CD14-positive monocyte (primary cell): Measurements from ENCODE around the gene TADA2A. TPM values are rescaled to one million over a fixed set of nuclear protein-coding genes. Genes with fewer than 3 reads are reported as not detected.

Experiments used
- DNase-seq, 3 donors: peaks; one replicate each; pipeline ENCODE4 v3.0.0-alpha.2; 2011 to 2022
- H2AFZ ChIP-seq: 2 replicates; pipeline ENCODE4 v1.6.0; 2012; ENCODE audit warnings: mild to moderate bottlenecking, low read depth, low read length, inconsistent platforms; ENCODE audit not compliant: insufficient read depth, poor library complexity, severe bottlenecking
- H3K27ac ChIP-seq, 2 donors: 1 replicate in 1 of 2; 2 replicates in 1 of 2; pipeline ENCODE4 v1.5.1; 2012 to 2013; ENCODE audit warnings: low read length in 2 of 2, control low read depth in 1 of 2, inconsistent platforms in 1 of 2, low read depth in 1 of 2, mild to moderate bottlenecking in 1 of 2
- H3K27me3 ChIP-seq, 2 donors: one replicate each; pipeline versions ENCODE4 v1.6.0 to v1.6.1; 2011 to 2013; ENCODE audit warnings: low read length in 2 of 2; ENCODE audit not compliant: control insufficient read depth in 2 of 2, insufficient read depth in 2 of 2
- H3K36me3 ChIP-seq, 2 donors: replicated peaks in 1 of 2; 1 replicate in 1 of 2; 2 replicates in 1 of 2; pipeline versions ENCODE4 v1.5.1 to v1.6.1; 2012 to 2013; ENCODE audit warnings: low read length in 2 of 2, control low read depth in 1 of 2, inconsistent platforms in 1 of 2, mild to moderate bottlenecking in 1 of 2; ENCODE audit not compliant: insufficient read depth in 2 of 2, control insufficient read depth in 1 of 2
- H3K4me1 ChIP-seq, 2 donors: 1 replicate in 1 of 2; 2 replicates in 1 of 2; pipeline versions ENCODE4 v1.5.1 to v1.6.1; 2012 to 2013; ENCODE audit warnings: low read length in 2 of 2, control low read depth in 1 of 2, inconsistent platforms in 1 of 2, mild to moderate bottlenecking in 1 of 2, moderate library complexity in 1 of 2; ENCODE audit not compliant: insufficient read depth in 2 of 2, control insufficient read depth in 1 of 2
- H3K4me2 ChIP-seq: replicated peaks from 2 replicates; pipeline ENCODE3; 2012; ENCODE audit warnings: low read length, moderate library complexity, mild to moderate bottlenecking; ENCODE audit not compliant: poor library complexity, severe bottlenecking; ENCODE audit errors: extremely low read depth
- H3K4me3 ChIP-seq, 3 experiments: fragments of 200-600 bp in 1 of 3; sonication (generic) in 1 of 3; replicated peaks in 1 of 3; 1 replicate in 2 of 3; 2 replicates in 1 of 3; pipeline ENCODE4 v1.5.1; 2011 to 2013; ENCODE audit warnings: low read length in 3 of 3, mild to moderate bottlenecking in 3 of 3, control low read depth in 2 of 3, low read depth in 2 of 3, inconsistent platforms in 1 of 3, moderate library complexity in 1 of 3
- H3K79me2 ChIP-seq: 2 replicates; pipeline ENCODE4 v1.6.0; 2012; ENCODE audit warnings: mild to moderate bottlenecking, control low read depth, inconsistent platforms, low read length, moderate library complexity; ENCODE audit not compliant: insufficient read depth
- H3K9ac ChIP-seq: 2 replicates; pipeline ENCODE4 v1.6.0; 2017; ENCODE audit warnings: low read length, mild to moderate bottlenecking; ENCODE audit not compliant: insufficient read depth, poor library complexity, severe bottlenecking
- H3K9me3 ChIP-seq, 2 donors: replicated peaks in 1 of 2; 1 replicate in 1 of 2; 2 replicates in 1 of 2; pipeline versions ENCODE4 v1.5.1 to v1.6.1; 2012 to 2013; ENCODE audit warnings: low read length in 2 of 2, control low read depth in 1 of 2; ENCODE audit not compliant: control insufficient read depth in 1 of 2, insufficient read depth in 1 of 2
- H4K20me1 ChIP-seq: 2 replicates; pipeline ENCODE4 v1.6.0; 2012; ENCODE audit warnings: mild to moderate bottlenecking, low read length, control low read depth, moderate library complexity; ENCODE audit not compliant: insufficient read depth
- H3K27ac Mint-ChIP-seq, 7 donors: one replicate each; pipeline ENCODE4 v1.8.0; 2020; ENCODE audit warnings: mild to moderate bottlenecking in 7 of 7, mixed read lengths in 7 of 7, moderate library complexity in 6 of 7, inconsistent platforms in 2 of 7
- H3K27me3 Mint-ChIP-seq, 3 donors: one replicate each; pipeline ENCODE4 v1.8.0; 2021 to 2022; ENCODE audit warnings: low read depth in 3 of 3, mild to moderate bottlenecking in 3 of 3, mixed read lengths in 3 of 3, moderate library complexity in 3 of 3, inconsistent platforms in 1 of 3
- H3K36me3 Mint-ChIP-seq, 2 donors: one replicate each; pipeline ENCODE4 v1.8.0; 2020; ENCODE audit warnings: mixed read lengths in 2 of 2, inconsistent platforms in 1 of 2, mild to moderate bottlenecking in 1 of 2
- H3K4me1 Mint-ChIP-seq: one replicate; pipeline ENCODE4 v1.8.0; 2020; ENCODE audit warnings: mild to moderate bottlenecking, mixed read lengths
- H3K4me3 Mint-ChIP-seq, 2 donors: one replicate each; pipeline ENCODE4 v1.8.0; 2020; ENCODE audit warnings: mild to moderate bottlenecking in 2 of 2, mixed read lengths in 2 of 2, moderate library complexity in 1 of 2
- H3K9me3 Mint-ChIP-seq, 7 donors: one replicate each; pipeline ENCODE4 v1.8.0; 2020 to 2022; ENCODE audit warnings: mixed read lengths in 7 of 7, mild to moderate bottlenecking in 6 of 7, moderate library complexity in 6 of 7, inconsistent platforms in 2 of 7
- CTCF ChIP-seq: fragments of 200-600 bp; IDR thresholded peaks from one replicate; pipeline ENCODE4 v1.8.0; 2022; ENCODE audit warnings: antibody characterized with exemption, mild to moderate bottlenecking
- WGBS: methylation state at CpG from one replicate; pipeline ENCODE4 v1.1.5; 2013; ENCODE audit warnings: missing lambda C conversion rate; ENCODE audit not compliant: insufficient coverage; 5-methylcytosine and 5-hydroxymethylcytosine counted together
- intact Hi-C, 2 donors: fragments of 100-400 bp; cut with micrococcal nuclease; formaldehyde crosslinking; loops; one replicate each; pipeline versions ENCODE4 v1.15.0 to v1.15.1; 2023
- polyA plus RNA-seq, 3 donors: library from polyadenylated mRNA; depleted of rRNA in 1 of 3; unstranded in 2 of 3; stranded (reverse) in 1 of 3; fragments of 300-500 nt in 2 of 3; fragments of >200 nt in 1 of 3; fragmentation: Illumina TruSeq in 2 of 3; gene quantifications; 1 replicate in 2 of 3; 2 replicates in 1 of 3; pipeline ENCODE4 v1.2.3, GENCODE V29; 2012 to 2021

Gene TADA2A
- polyA plus RNA-seq, 3 donors: 2.9 to 8.2 (median 4.3) TPM

GRCh38 chr17:37492167-37492566 is 85.5 kb downstream of the TADA2A start:
- H3K9ac ChIP-seq: no peak overlapping the region
- no CpG with 5 or more reads among the region's 4 CpGs for WGBS

GRCh38 chr17:37493249-37494027 is 86.8 kb downstream of the TADA2A start:
- peaks cover 0 to 4% of the 10 kb centered on the region in 2 donors for H3K36me3 Mint-ChIP-seq
- H3K4me2 ChIP-seq: no peak overlapping the region
- no peak overlapping the region for H3K27ac ChIP-seq
- no peak overlapping the region for H3K4me3 ChIP-seq
- DNase-seq: no peak
- H4K20me1 ChIP-seq: no peaks in the 10 kb centered on the region
- peaks cover 0 to 29% of the 10 kb centered on the region in 2 donors for H3K27me3 ChIP-seq
- H3K4me3 Mint-ChIP-seq: no peak overlapping the region
- peaks cover 21 to 26% (median 21%) of the 10 kb centered on the region in 3 donors for H3K27me3 Mint-ChIP-seq
- intact Hi-C loops: no loop called here
- H3K9me3 Mint-ChIP-seq: peaks cover 0 to 5% (median 0%) of the 10 kb centered on the region in 7 donors
- no peak for TF ChIP-seq CTCF
- H3K4me1 ChIP-seq: peaks cover 17 to 28% of the 10 kb centered on the region in 2 donors
- H3K4me1 Mint-ChIP-seq: peaks cover 25% of the 10 kb centered on the region
- H3K36me3 ChIP-seq: no peaks in the 10 kb centered on the region
- H3K9me3 ChIP-seq: no peaks in the 10 kb centered on the region
- no peak overlapping the region for H3K9ac ChIP-seq
- no peak overlapping the region for H3K27ac Mint-ChIP-seq
- H3K79me2 ChIP-seq: no peaks in the 10 kb centered on the region
- no CpG with 5 or more reads among the region's 2 CpGs for WGBS
- no peak overlapping the region for H2AFZ ChIP-seq

More at GRCh38 chr17:37492167-37492566, 85.5 kb downstream of the TADA2A start:
- Histone ChIP-seq H3K79me2 (no peaks in the 10 kb centered on the region), H3K4me3 (no peak overlapping the region), H3K4me2 (no peak overlapping the region), H3K4me1 (peaks cover 21 to 32% of the 10 kb centered on the region in 2 donors), H2AFZ (no peak overlapping the region), H3K27ac (no peak overlapping the region), H3K9me3 (no peaks in the 10 kb centered on the region), H3K27me3 (peaks cover 0 to 36% of the 10 kb centered on the region in 2 donors), H4K20me1 (no peaks in the 10 kb centered on the region), H3K36me3 (no peaks in the 10 kb centered on the region)
- intact Hi-C loops: no loop called here
- no peak for TF ChIP-seq CTCF
- Mint-ChIP-seq H3K4me1 (peaks cover 32% of the 10 kb centered on the region), H3K27me3 (peaks cover 23 to 36% (median 25%) of the 10 kb centered on the region in 3 donors), H3K36me3 (peaks cover 0 to 4% of the 10 kb centered on the region in 2 donors), H3K9me3 (peaks cover 0 to 5% (median 0%) of the 10 kb centered on the region in 7 donors), H3K4me3 (no peak overlapping the region), H3K27ac (no peak overlapping the region)
- no peak for DNase-seq
